ENCODE data around the gene ARHGAP22. TPM values are rescaled to one million over a fixed set of nuclear protein-coding genes. Genes with fewer than 3 reads are reported as not detected.

The ARHGAP22 gene
- total RNA-seq, 1 donor from 2014 or later, result 2.0 TPM

- H3K36me3 ChIP-seq, result no peaks in the 10 kb centered on the region
- no peaks in the 10 kb centered on the region for H3K27me3 ChIP-seq
- no peak overlapping the region for H3K4me3 ChIP-seq
- DNase-seq (ENCODE audit: low spot score in 2 of 2), result peak in 1 of 2 donors; percentile 53
- H3K27ac ChIP-seq, result no peak overlapping the region
- peaks cover 2 to 9% of the 10 kb centered on the region in 2 donors for H3K4me1 ChIP-seq
- no peaks in the 10 kb centered on the region for H3K9me3 ChIP-seq
- no peak for TF ChIP-seq CTCF (IDR thresholded peaks at IDR 0.05)
- intact Hi-C loops (cut with DNase I), result no loop called here
Measured at GRCh38 chr10:48470115-48470892, 134.6 kb downstream of the ARHGAP22 start.

- H3K27me3 ChIP-seq, result no peaks in the 10 kb centered on the region
- H3K36me3 ChIP-seq, result no peaks in the 10 kb centered on the region
- intact Hi-C loops (cut with DNase I), result no loop called here
- no peak overlapping the region for H3K27ac ChIP-seq
- H3K4me1 ChIP-seq, result peaks cover 2 to 17% of the 10 kb centered on the region in 2 donors
- no peak overlapping the region for H3K4me3 ChIP-seq
- DNase-seq (ENCODE audit: low spot score in 2 of 2), result peak in 1 of 2 donors; percentile 28
- no peak for TF ChIP-seq CTCF (IDR thresholded peaks at IDR 0.05)
- no peaks in the 10 kb centered on the region for H3K9me3 ChIP-seq
Measured at GRCh38 chr10:48469516-48470020, 135.3 kb downstream of the ARHGAP22 start.

- no peak for TF ChIP-seq CTCF (IDR thresholded peaks at IDR 0.05)
- H3K27me3 ChIP-seq, result no peaks in the 10 kb centered on the region
- DNase-seq (ENCODE audit: low spot score in 2 of 2), result peak in 1 of 2 donors; percentile 54
- H3K4me3 ChIP-seq, result no peak overlapping the region
- peaks cover 2 to 17% of the 10 kb centered on the region in 2 donors for H3K4me1 ChIP-seq
- H3K36me3 ChIP-seq, result no peaks in the 10 kb centered on the region
- H3K9me3 ChIP-seq, result no peaks in the 10 kb centered on the region
- intact Hi-C loops (cut with DNase I), result no loop called here
- no peak overlapping the region for H3K27ac ChIP-seq
Measured at GRCh38 chr10:48468866-48469511, 135.9 kb downstream of the ARHGAP22 start.

GRCh38 chr10:48468130-48468790 is 136.6 kb downstream of the ARHGAP22 start:
- H3K27me3 ChIP-seq, result no peaks in the 10 kb centered on the region
- DNase-seq (ENCODE audit: low spot score in 2 of 2), result no peak
- no peak for TF ChIP-seq CTCF (IDR thresholded peaks at IDR 0.05)
- H3K36me3 ChIP-seq, result no peaks in the 10 kb centered on the region
- no peak overlapping the region for H3K4me3 ChIP-seq
- intact Hi-C loops (cut with DNase I), result no loop called here
- H3K27ac ChIP-seq, result no peak overlapping the region
- no peaks in the 10 kb centered on the region for H3K9me3 ChIP-seq
- H3K4me1 ChIP-seq, result peaks cover 2 to 17% of the 10 kb centered on the region in 2 donors

GRCh38 chr10:48467669-48468068 is 137.2 kb downstream of the ARHGAP22 start:
- Histone ChIP-seq H3K27ac (no peak overlapping the region), H3K4me1 (peaks cover 2 to 17% of the 10 kb centered on the region in 2 donors), H3K9me3 (no peaks in the 10 kb centered on the region), H3K4me3 (no peak overlapping the region), H3K36me3 (no peaks in the 10 kb centered on the region), H3K27me3 (no peaks in the 10 kb centered on the region)
- DNase-seq (ENCODE audit: low spot score in 2 of 2), result no peak
- no peak for TF ChIP-seq CTCF (IDR thresholded peaks at IDR 0.05)
- intact Hi-C loops (cut with DNase I), result no loop called here

Measured in ascending aorta (tissue), 2 donors.